ENCODE measurements around the gene ROR1. TPM values are rescaled to one million over a fixed set of nuclear protein-coding genes. Genes with fewer than 3 reads are reported as not detected.

The ROR1 gene
- total RNA-seq, 4 donors from 2014 or later = 0.73 to 2.6 (median 1.4) TPM

DNA sequence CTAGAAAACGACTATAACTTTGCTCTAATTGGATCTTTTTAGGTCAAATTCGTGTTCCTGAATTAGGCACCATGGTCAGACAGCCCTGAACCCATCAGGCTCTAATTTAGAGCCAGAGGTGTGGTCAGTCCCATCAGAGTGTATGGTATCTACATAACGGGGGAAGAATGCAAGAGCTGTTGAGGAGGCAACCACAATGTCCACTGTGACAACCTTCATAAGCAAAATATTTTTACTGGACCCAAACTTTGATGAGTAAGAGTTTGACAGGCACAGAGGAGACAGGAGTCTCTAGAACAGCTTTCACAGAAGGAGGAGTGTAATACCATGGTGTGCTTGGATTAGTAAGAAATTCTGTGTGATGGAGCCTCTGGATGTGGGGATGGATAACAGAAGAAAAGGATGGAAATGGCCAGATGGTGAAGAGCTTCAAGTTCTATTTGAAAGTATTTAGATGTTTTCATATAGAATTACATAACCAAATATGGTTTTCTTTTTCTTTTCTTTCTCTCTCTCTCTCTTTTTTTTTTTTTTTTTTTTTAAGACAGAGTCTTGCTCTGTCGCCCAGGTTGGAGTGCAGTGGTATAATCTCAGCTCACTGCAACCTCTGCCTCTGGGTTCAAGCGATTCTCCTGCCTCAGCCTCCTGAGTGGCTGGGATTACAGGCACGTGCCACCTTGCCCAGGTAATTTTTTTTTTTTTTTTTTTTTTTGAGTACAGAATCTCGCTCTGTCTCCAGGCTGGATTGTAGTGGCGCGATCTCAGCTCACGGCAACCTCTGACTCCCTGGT, 454.5 kb downstream of the ROR1 start:
- Histone ChIP-seq H3K4me3 (replicated peaks in 1 of 3) (no peak overlapping the region), H3K4me1 (no peaks in the 10 kb centered on the region), H3K9me3 (no peaks in the 10 kb centered on the region), H3K27me3 (no peaks in the 10 kb centered on the region), H3K27ac (no peak overlapping the region), H3K36me3 (no peaks in the 10 kb centered on the region)
- no peak for DNase-seq
- 89 to 92% methylated on average over 10 of the region's 10 CpGs for WGBS, 2 donors
- TF ChIP-seq POLR2A (IDR thresholded peaks at IDR 0.05) = no peak
- TF ChIP-seq, protein P1, sequence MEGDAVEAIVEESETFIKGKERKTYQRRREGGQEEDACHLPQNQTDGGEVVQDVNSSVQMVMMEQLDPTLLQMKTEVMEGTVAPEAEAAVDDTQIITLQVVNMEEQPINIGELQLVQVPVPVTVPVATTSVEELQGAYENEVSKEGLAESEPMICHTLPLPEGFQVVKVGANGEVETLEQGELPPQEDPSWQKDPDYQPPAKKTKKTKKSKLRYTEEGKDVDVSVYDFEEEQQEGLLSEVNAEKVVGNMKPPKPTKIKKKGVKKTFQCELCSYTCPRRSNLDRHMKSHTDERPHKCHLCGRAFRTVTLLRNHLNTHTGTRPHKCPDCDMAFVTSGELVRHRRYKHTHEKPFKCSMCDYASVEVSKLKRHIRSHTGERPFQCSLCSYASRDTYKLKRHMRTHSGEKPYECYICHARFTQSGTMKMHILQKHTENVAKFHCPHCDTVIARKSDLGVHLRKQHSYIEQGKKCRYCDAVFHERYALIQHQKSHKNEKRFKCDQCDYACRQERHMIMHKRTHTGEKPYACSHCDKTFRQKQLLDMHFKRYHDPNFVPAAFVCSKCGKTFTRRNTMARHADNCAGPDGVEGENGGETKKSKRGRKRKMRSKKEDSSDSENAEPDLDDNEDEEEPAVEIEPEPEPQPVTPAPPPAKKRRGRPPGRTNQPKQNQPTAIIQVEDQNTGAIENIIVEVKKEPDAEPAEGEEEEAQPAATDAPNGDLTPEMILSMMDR (IDR thresholded peaks at IDR 0.05) = no peak
- intact Hi-C loops (cut with DNase I) = no loop called here

DNA sequence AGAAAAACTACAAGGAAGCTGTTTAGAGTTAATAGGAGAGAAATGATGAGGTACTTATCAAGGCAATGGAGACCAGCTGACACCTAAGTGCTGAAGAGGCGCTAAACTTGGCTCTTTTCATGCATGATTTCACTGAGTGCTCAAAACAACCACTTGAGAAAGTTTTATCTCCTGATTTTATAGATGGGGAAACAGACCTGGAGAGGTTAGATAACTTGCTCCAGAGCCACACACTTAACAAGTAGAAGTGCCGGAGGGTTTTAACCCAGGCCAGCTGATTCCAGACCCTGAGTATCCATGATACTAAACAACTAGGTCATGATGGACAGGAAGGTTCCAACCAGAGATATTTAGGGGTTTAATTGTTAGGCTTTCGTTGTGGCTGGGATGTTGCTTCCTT, 455.5 kb downstream of the ROR1 start:
- TF ChIP-seq, protein P1 (IDR thresholded peaks at IDR 0.05) = no peak
- TF ChIP-seq POLR2A (IDR thresholded peaks at IDR 0.05) = no peak
- intact Hi-C loops (cut with DNase I) = no loop called here
- Histone ChIP-seq H3K9me3 (no peaks in the 10 kb centered on the region), H3K4me1 (no peaks in the 10 kb centered on the region), H3K27ac (no peak overlapping the region), H3K36me3 (no peaks in the 10 kb centered on the region), H3K4me3 (replicated peaks in 1 of 3) (no peak overlapping the region), H3K27me3 (no peaks in the 10 kb centered on the region)
- 51 to 60% methylated on average over 3 of the region's 3 CpGs for WGBS, 2 donors
- DNase-seq = no peak

Small RNA genes lying within 50 kb of the gene (small RNA-seq; reads per million reads assigned to genes)
- gene RF00019 (not detected), gene RNU6-809P (not detected)

Other genes with a start within 250 kb of the ROR1 start
- 10 to 100 TPM; 37.1 to 84.1 (median 63.2) TPM for gene PGM1, start 180.6 kb upstream of the ROR1 start, total RNA-seq

Data from thyroid gland (tissue), 4 donors.